H1 (cell line): ENCODE measurements around the gene C17orf50. TPM values are rescaled to one million over a fixed set of nuclear protein-coding genes. Genes with fewer than 3 reads are reported as not detected.

Experiments used
- CTCF ChIA-PET: fragments of 300-600 bp; sonication (Branson Sonifier 250); formaldehyde crosslinking; loops from one replicate; lab custom pipeline; 2021; ENCODE audit not compliant: partially characterized antibody; lab: Charles Lee
- POLR2A ChIA-PET: fragments of 300-600 bp; sonication (Branson Sonifier 250); formaldehyde crosslinking; loops from one replicate; lab custom pipeline; 2021; ENCODE audit warnings: inconsistent platforms; ENCODE audit not compliant: partially characterized antibody; lab: Charles Lee
- DNase-seq, 2 experiments: peaks; one replicate each; pipeline versions ENCODE4 v3.0.0 to v3.0.0-alpha.2; 2010 to 2022; ENCODE audit warnings: low spot score in 2 of 2, low read depth in 1 of 2, mixed read lengths in 1 of 2
- FAIRE-seq: peaks from 2 replicates; lab custom pipeline; 2011; peaks lifted over from hg19 to GRCh38; lab: Jason Lieb, UNC
- H2AFZ ChIP-seq: 2 replicates; pipeline ENCODE4 v1.8.1; 2012; ENCODE audit warnings: low read length, inconsistent platforms
- H2AK5ac ChIP-seq: 2 replicates; pipeline ENCODE4 v1.6.1; 2013; ENCODE audit warnings: low read depth, low read length
- H2BK120ac ChIP-seq: replicated peaks from 2 replicates; pipeline ENCODE3; 2013; ENCODE audit warnings: low read depth, low read length, inconsistent platforms
- H2BK12ac ChIP-seq: 2 replicates; pipeline ENCODE4 v1.6.1; 2013; ENCODE audit warnings: low read depth, low read length
- H2BK15ac ChIP-seq: 2 replicates; pipeline ENCODE4 v1.6.1; 2013; ENCODE audit warnings: low read length
- H2BK20ac ChIP-seq: 2 replicates; pipeline ENCODE4 v1.6.1; 2013; ENCODE audit warnings: low read length
- H2BK5ac ChIP-seq: 2 replicates; pipeline ENCODE4 v1.6.1; 2013; ENCODE audit warnings: low read depth, low read length
- H3K14ac ChIP-seq: 2 replicates; pipeline ENCODE4 v1.6.1; 2013; ENCODE audit warnings: inconsistent platforms; ENCODE audit not compliant: insufficient read length
- H3K18ac ChIP-seq: 2 replicates; pipeline ENCODE4 v1.6.1; 2013; ENCODE audit warnings: low read length; ENCODE audit errors: extremely low read depth
- H3K23ac ChIP-seq: 2 replicates; pipeline ENCODE4 v1.6.1; 2013; ENCODE audit warnings: inconsistent platforms; ENCODE audit not compliant: insufficient read length
- H3K23me2 ChIP-seq: 2 replicates; pipeline ENCODE4 v1.6.1; 2013; ENCODE audit warnings: low read depth, low read length
- H3K27ac ChIP-seq: 2 replicates; pipeline ENCODE4 v1.6.1; 2011; ENCODE audit warnings: low read depth, low read length, inconsistent platforms
- H3K27me3 ChIP-seq, 4 experiments: replicated peaks in 1 of 4; 1 replicate in 1 of 4; 2 replicates in 3 of 4; pipeline versions ENCODE4 v1.6.1 to v1.8.1; 2011 to 2013; ENCODE audit warnings: low read length in 3 of 4, mild to moderate bottlenecking in 3 of 4, inconsistent platforms in 2 of 4, mixed read lengths in 2 of 4, moderate library complexity in 1 of 4; ENCODE audit not compliant: control insufficient read depth in 3 of 4, insufficient read depth in 3 of 4; ENCODE audit errors: extremely low read depth in 1 of 4
- H3K36me3 ChIP-seq, 4 experiments: 2 replicates each; pipeline versions ENCODE4 v1.6.1 to v1.8.1; 2011 to 2013; ENCODE audit warnings: mild to moderate bottlenecking in 4 of 4, low read length in 3 of 4, moderate library complexity in 2 of 4, control low read depth in 1 of 4, inconsistent platforms in 1 of 4; ENCODE audit not compliant: insufficient read depth in 4 of 4, control insufficient read depth in 2 of 4
- H3K4ac ChIP-seq: replicated peaks from 2 replicates; pipeline ENCODE3; 2013; ENCODE audit warnings: low read length, low read depth, mixed read lengths, inconsistent platforms; ENCODE audit not compliant: insufficient read length
- H3K4me1 ChIP-seq, 4 experiments: replicated peaks in 1 of 4; 1 replicate in 1 of 4; 2 replicates in 3 of 4; pipeline versions ENCODE4 v1.6.1 to v1.8.1; 2011 to 2013; ENCODE audit warnings: low read length in 3 of 4, inconsistent platforms in 2 of 4, mixed read lengths in 1 of 4; ENCODE audit not compliant: insufficient read depth in 4 of 4, control insufficient read depth in 3 of 4
- H3K4me2 ChIP-seq, 2 experiments: 2 replicates each; pipeline versions ENCODE4 v1.6.1 to v1.8.1; 2011 to 2013; ENCODE audit warnings: low read depth in 2 of 2, low read length in 2 of 2, control low read depth in 1 of 2, inconsistent platforms in 1 of 2, mild to moderate bottlenecking in 1 of 2; ENCODE audit not compliant: insufficient read depth in 1 of 2
- H3K4me3 ChIP-seq, 4 experiments: fragments of 200-600, 300-600 bp in 1 of 4; sonication (generic), shearing (Covaris generic), sonication (Bioruptor Twin) in 1 of 4; 2 replicates each; pipeline versions ENCODE4 v1.5.1 to v1.8.1; 2011 to 2016; ENCODE audit warnings: low read length in 4 of 4, low read depth in 3 of 4, control low read depth in 2 of 4, inconsistent platforms in 2 of 4, mild to moderate bottlenecking in 2 of 4, mixed read lengths in 1 of 4, moderate library complexity in 1 of 4; ENCODE audit not compliant: insufficient read depth in 2 of 4; ENCODE audit errors: extremely low read depth in 1 of 4
- H3K56ac ChIP-seq: replicated peaks from 2 replicates; pipeline ENCODE3; 2013; ENCODE audit warnings: low read depth, mild to moderate bottlenecking, mixed read lengths, low read length, inconsistent platforms; ENCODE audit not compliant: insufficient read length
- H3K79me1 ChIP-seq: 2 replicates; pipeline ENCODE4 v1.6.1; 2013; ENCODE audit warnings: low read depth, low read length, control low read depth
- H3K79me2 ChIP-seq, 2 experiments: 2 replicates each; pipeline versions ENCODE4 v1.6.1 to v1.8.1; 2012 to 2013; ENCODE audit warnings: low read length in 2 of 2, mild to moderate bottlenecking in 2 of 2, inconsistent platforms in 1 of 2; ENCODE audit not compliant: insufficient read depth in 2 of 2, control insufficient read depth in 1 of 2
- H3K9ac ChIP-seq, 4 experiments: replicated peaks in 1 of 4; 1 replicate in 1 of 4; 2 replicates in 3 of 4; pipeline versions ENCODE4 v1.6.1 to v1.8.1; 2011 to 2013; ENCODE audit warnings: low read depth in 3 of 4, low read length in 3 of 4, control low read depth in 2 of 4, mild to moderate bottlenecking in 2 of 4, moderate library complexity in 2 of 4, inconsistent platforms in 1 of 4; ENCODE audit errors: extremely low read depth in 1 of 4
- H3K9me3 ChIP-seq, 2 experiments: 2 replicates each; pipeline versions ENCODE4 v1.6.1 to v1.8.1; 2012 to 2013; ENCODE audit warnings: mild to moderate bottlenecking in 2 of 2, moderate library complexity in 2 of 2, control low read depth in 1 of 2, inconsistent platforms in 1 of 2, low read depth in 1 of 2, low read length in 1 of 2, mixed read lengths in 1 of 2; ENCODE audit not compliant: insufficient read depth in 2 of 2
- H4K20me1 ChIP-seq, 2 experiments: replicated peaks in 1 of 2; 2 replicates each; pipeline versions ENCODE3 to v1.8.1; 2011 to 2013; ENCODE audit warnings: inconsistent platforms in 2 of 2, low read length in 2 of 2, mild to moderate bottlenecking in 1 of 2; ENCODE audit not compliant: insufficient read depth in 2 of 2, control insufficient read depth in 1 of 2
- H4K5ac ChIP-seq: 2 replicates; pipeline ENCODE4 v1.6.1; 2013; ENCODE audit warnings: low read length, low read depth, mixed read lengths, inconsistent platforms; ENCODE audit not compliant: insufficient read length
- H4K8ac ChIP-seq: 2 replicates; pipeline ENCODE4 v1.8.0; 2013; ENCODE audit warnings: mild to moderate bottlenecking, moderate library complexity, low read length, inconsistent platforms; ENCODE audit not compliant: insufficient read depth; ENCODE audit errors: extremely low read depth
- H4K91ac ChIP-seq: replicated peaks from 2 replicates; pipeline ENCODE3; 2013; ENCODE audit warnings: low read length, mixed read lengths, inconsistent platforms; ENCODE audit not compliant: insufficient read length
- BCL11A ChIP-seq, 2 experiments: IDR thresholded peaks; one replicate each; pipeline ENCODE4 v1.6.1; 2011; ENCODE audit warnings: low read depth in 2 of 2, low read length in 2 of 2, mild to moderate bottlenecking in 2 of 2
- JUN ChIP-seq: IDR thresholded peaks from 2 replicates; pipeline ENCODE4 v1.6.1; 2011; ENCODE audit warnings: low read depth, mild to moderate bottlenecking, improper control_type of control experiment, low read length
- RNF2 ChIP-seq: fragments of 200-900, 300-1000 bp; sonication (generic); IDR thresholded peaks from 2 replicates; pipeline ENCODE4 v1.7.1; 2016; ENCODE audit warnings: borderline replicate concordance, low read depth, mild to moderate bottlenecking, antibody characterized with exemption, low read length; ENCODE audit not compliant: poor library complexity, severe bottlenecking; ENCODE audit errors: missing control alignments
- TEAD4 ChIP-seq: IDR thresholded peaks from 2 replicates; pipeline ENCODE4 v1.6.1; 2012; ENCODE audit warnings: low read depth, low read length, inconsistent platforms, mixed read lengths
- WGBS, 2 experiments: shearing (Covaris generic) in 1 of 2; methylation state at CpG; one replicate each; pipeline versions ENCODE4 v1.1.6 to v1.1.7; 2013 to 2015; ENCODE audit warnings: low lambda C conversion rate in 2 of 2, mixed read lengths in 2 of 2, inconsistent platforms in 1 of 2, low coverage in 1 of 2, missing lambda C conversion rate in 1 of 2; ENCODE audit not compliant: insufficient replicate concordance in 2 of 2, insufficient coverage in 1 of 2, insufficient read length in 1 of 2; ENCODE audit errors: extremely low coverage in 1 of 2, missing lambda C conversion rate in 1 of 2; 5-methylcytosine and 5-hydroxymethylcytosine counted together
- polyA plus RNA-seq, 7 experiments: library from polyadenylated mRNA; depleted of rRNA in 3 of 7; stranded (reverse) in 5 of 7; unstranded in 2 of 7; fragments of >200 nt in 5 of 7; fragments of 200-250 nt in 2 of 7; gene quantifications; 1 replicate in 5 of 7; 2 replicates in 1 of 7; 4 replicates in 1 of 7; pipeline versions ENCODE4 v1.2.1 to v1.2.3, GENCODE V29; 2011 to 2013; ENCODE audit warnings: missing spikeins in 2 of 7, mixed read lengths in 2 of 7
- total RNA-seq: library from RNA; stranded (reverse); fragmentation: NEBNext Ultra II Directional; extraction: Animal tissue kit (Norgen Biotek cat#: 25700); gene quantifications from 2 replicates; pipeline ENCODE4 v1.2.1, GENCODE V29; 2021
- TF ChIP-seq, protein P1 (sequence below): IDR thresholded peaks from 2 replicates; pipeline ENCODE4 v1.6.1; 2012; ENCODE audit warnings: inconsistent platforms

Gene C17orf50
- total and polyA plus RNA-seq, 2 of the 8 experiments (the other 6 are each of a cell fraction or from before 2014, with no cell fraction given): 0.12 TPM; not detected in 1

DNA sequence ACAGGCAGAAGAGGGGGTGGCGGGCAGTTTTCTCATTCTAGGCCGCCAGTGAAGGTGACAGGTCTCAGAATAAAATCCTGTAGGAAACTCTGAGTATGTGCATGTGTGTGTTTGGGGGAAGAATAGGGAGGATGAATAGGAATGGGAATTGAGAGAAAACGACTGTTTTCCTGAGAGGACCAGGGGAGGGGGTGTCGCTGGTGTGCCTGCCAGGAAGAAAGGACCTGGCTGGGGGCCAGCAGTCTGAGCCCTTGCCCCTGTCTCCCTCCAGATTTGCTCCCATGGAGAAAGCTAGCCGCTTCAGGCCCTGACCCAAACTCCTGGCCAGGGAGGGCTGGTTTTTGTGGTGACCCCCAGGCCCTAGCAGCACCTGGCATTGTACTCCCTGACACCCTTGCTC is 14.4 kb downstream of the C17orf50 start:
- H3K23ac ChIP-seq: no peak overlapping the region
- DNase-seq (no peak), FAIRE-seq (no peak)
- no peak overlapping the region for H3K14ac ChIP-seq
- H2BK20ac ChIP-seq: 0 out of 2 replicates have a peak overlapping the region, but pooled peaks have one; percentile 32
- no peak overlapping the region for H4K91ac ChIP-seq
- H3K79me1 ChIP-seq: no peaks in the 10 kb centered on the region
- H2AFZ ChIP-seq: no peak overlapping the region
- H3K4me3 ChIP-seq: no peak overlapping the region
- H3K18ac ChIP-seq: no peak overlapping the region
- H4K5ac ChIP-seq: no peak overlapping the region
- no peak overlapping the region for H3K4me2 ChIP-seq
- H3K4ac ChIP-seq: no peak overlapping the region
- no peaks in the 10 kb centered on the region for H4K20me1 ChIP-seq
- H3K23me2 ChIP-seq: no peaks in the 10 kb centered on the region
- no peak overlapping the region for H3K56ac ChIP-seq
- H2BK15ac ChIP-seq: no peak overlapping the region
- H3K4me1 ChIP-seq: peaks cover 5 to 21% (median 6%) of the 10 kb centered on the region in 4 experiments
- ChIA-PET POLR2A (interaction anchor here (0.8 to 2.9 kb wide), 4 partner anchors 10 to 35 kb away, joined by 3 to 13 read pairs (median 4); partner anchors contain the start of gene TAF15), CTCF (interaction anchor here (1.1 to 17.5 kb wide), 4 partner anchors 8 to 34 kb away, joined by 3 to 247 read pairs (median 6); partner anchors contain the start of gene TAF15)
- no peaks in the 10 kb centered on the region; a peak in 1 of 4 replicates for H3K9me3 ChIP-seq
- no peak overlapping the region for H3K9ac ChIP-seq
- no peaks in the 10 kb centered on the region for H3K79me2 ChIP-seq
- 79% methylated on average over 5 of the region's 5 CpGs; no CpG with 5 or more reads in 1 of the 2 experiments for WGBS, 2 experiments
- no peak overlapping the region for H4K8ac ChIP-seq
- no peak overlapping the region for H2BK120ac ChIP-seq
- H2BK12ac ChIP-seq: peak overlapping the region; percentile 39; the same call in 1 of the 2 replicates
- no peaks in the 10 kb centered on the region for H3K36me3 ChIP-seq
- no peak overlapping the region for H2BK5ac ChIP-seq
- H3K27ac ChIP-seq: no peak overlapping the region
- no peak overlapping the region for H2AK5ac ChIP-seq
- H3K27me3 ChIP-seq: no peaks in the 10 kb centered on the region
- TF ChIP-seq BCL11A (IDR thresholded peaks at IDR 0.05; ENCODE audit: low read depth in 2 of 2, low read length in 2 of 2): no peak
- TF ChIP-seq, protein P1, sequence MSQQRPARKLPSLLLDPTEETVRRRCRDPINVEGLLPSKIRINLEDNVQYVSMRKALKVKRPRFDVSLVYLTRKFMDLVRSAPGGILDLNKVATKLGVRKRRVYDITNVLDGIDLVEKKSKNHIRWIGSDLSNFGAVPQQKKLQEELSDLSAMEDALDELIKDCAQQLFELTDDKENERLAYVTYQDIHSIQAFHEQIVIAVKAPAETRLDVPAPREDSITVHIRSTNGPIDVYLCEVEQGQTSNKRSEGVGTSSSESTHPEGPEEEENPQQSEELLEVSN: no peak
- TF ChIP-seq TEAD4: no peak
- TF ChIP-seq JUN: no peak
- no peak for TF ChIP-seq RNF2
